ENCODE data around the gene IGLL5.

Gene IGLL5

GRCh38 chr22:22887621-22888503 is at the start of gene IGLL5:
Gene IGLL5, plus strand, starts transcription at chr22:22887816. Its CDS starts 238 bp downstream, at chr22:22888054.
- H3K4me3 ChIP-seq (ENCODE audit: low read length) = no peak within 1 kb of the TSS
- no peaks in the 10 kb centered on the region for H3K36me3 ChIP-seq (ENCODE audit: control insufficient read depth, insufficient read depth, low read length, severe bottlenecking)
- no peak within 1 kb of the TSS for H3K9ac ChIP-seq (ENCODE audit: low read length)
- no peaks in the 10 kb centered on the region for H3K9me3 ChIP-seq (ENCODE audit: control insufficient read depth, low read length)
- no peak for DNase-seq (ENCODE audit: low read depth)
- H3K4me1 ChIP-seq (ENCODE audit: control insufficient read depth, insufficient read depth, low read length) = no peaks in the 10 kb centered on the region
- peaks cover 44% of the 10 kb centered on the region for H3K27me3 ChIP-seq (replicated peaks; ENCODE audit: control insufficient read depth, insufficient read depth, low read length)

- no peak for DNase-seq (ENCODE audit: low read depth)
- peaks cover 12% of the 10 kb centered on the region for H3K9me3 ChIP-seq (ENCODE audit: control insufficient read depth, low read length)
- no peak overlapping the region for H3K9ac ChIP-seq (ENCODE audit: low read length)
- no peaks in the 10 kb centered on the region for H3K36me3 ChIP-seq (ENCODE audit: control insufficient read depth, insufficient read depth, low read length, severe bottlenecking)
- H3K4me3 ChIP-seq (ENCODE audit: low read length) = no peak overlapping the region
- no peaks in the 10 kb centered on the region for H3K4me1 ChIP-seq (ENCODE audit: control insufficient read depth, insufficient read depth, low read length)
- H3K27me3 ChIP-seq (replicated peaks; ENCODE audit: control insufficient read depth, insufficient read depth, low read length) = peaks cover 26% of the 10 kb centered on the region
Measured at GRCh38 chr22:22838148-22838786, 49.3 kb upstream of the IGLL5 start.

GRCh38 chr22:22839570-22840314 is 47.9 kb upstream of the IGLL5 start:
- Histone ChIP-seq H3K4me3 (ENCODE audit: low read length) (no peak overlapping the region), H3K9me3 (ENCODE audit: control insufficient read depth, low read length) (peaks cover 12% of the 10 kb centered on the region), H3K4me1 (ENCODE audit: control insufficient read depth, insufficient read depth, low read length) (no peaks in the 10 kb centered on the region), H3K36me3 (ENCODE audit: control insufficient read depth, insufficient read depth, low read length, severe bottlenecking) (no peaks in the 10 kb centered on the region), H3K27me3 (replicated peaks; ENCODE audit: control insufficient read depth, insufficient read depth, low read length) (peaks cover 14% of the 10 kb centered on the region), H3K9ac (ENCODE audit: low read length) (no peak overlapping the region)
- no peak for DNase-seq (ENCODE audit: low read depth)

GRCh38 chr22:22840780-22841179 is 46.8 kb upstream of the IGLL5 start:
- Histone ChIP-seq H3K27me3 (replicated peaks; ENCODE audit: control insufficient read depth, insufficient read depth, low read length) (peaks cover 12% of the 10 kb centered on the region), H3K4me1 (ENCODE audit: control insufficient read depth, insufficient read depth, low read length) (no peaks in the 10 kb centered on the region), H3K4me3 (ENCODE audit: low read length) (no peak overlapping the region), H3K9ac (ENCODE audit: low read length) (no peak overlapping the region), H3K36me3 (ENCODE audit: control insufficient read depth, insufficient read depth, low read length, severe bottlenecking) (no peaks in the 10 kb centered on the region), H3K9me3 (ENCODE audit: control insufficient read depth, low read length) (peaks cover 17% of the 10 kb centered on the region)
- no peak for DNase-seq (ENCODE audit: low read depth)

GRCh38 chr22:22841598-22841997 is 46.0 kb upstream of the IGLL5 start:
- DNase-seq (ENCODE audit: low read depth) = no peak
- Histone ChIP-seq H3K9me3 (ENCODE audit: control insufficient read depth, low read length) (peaks cover 25% of the 10 kb centered on the region), H3K36me3 (ENCODE audit: control insufficient read depth, insufficient read depth, low read length, severe bottlenecking) (no peaks in the 10 kb centered on the region), H3K27me3 (replicated peaks; ENCODE audit: control insufficient read depth, insufficient read depth, low read length) (peaks cover 15% of the 10 kb centered on the region), H3K4me3 (ENCODE audit: low read length) (no peak overlapping the region), H3K9ac (ENCODE audit: low read length) (no peak overlapping the region), H3K4me1 (ENCODE audit: control insufficient read depth, insufficient read depth, low read length) (no peaks in the 10 kb centered on the region)

GRCh38 chr22:22842085-22842484 is 45.5 kb upstream of the IGLL5 start:
- no peak for DNase-seq (ENCODE audit: low read depth)
- peaks cover 30% of the 10 kb centered on the region for H3K9me3 ChIP-seq (ENCODE audit: control insufficient read depth, low read length)
- H3K9ac ChIP-seq (ENCODE audit: low read length) = no peak overlapping the region
- H3K27me3 ChIP-seq (replicated peaks; ENCODE audit: control insufficient read depth, insufficient read depth, low read length) = peaks cover 20% of the 10 kb centered on the region
- no peak overlapping the region for H3K4me3 ChIP-seq (ENCODE audit: low read length)
- H3K4me1 ChIP-seq (ENCODE audit: control insufficient read depth, insufficient read depth, low read length) = no peaks in the 10 kb centered on the region
- H3K36me3 ChIP-seq (ENCODE audit: control insufficient read depth, insufficient read depth, low read length, severe bottlenecking) = no peaks in the 10 kb centered on the region

GRCh38 chr22:22843848-22844247 is 43.8 kb upstream of the IGLL5 start:
- peaks cover 33% of the 10 kb centered on the region for H3K9me3 ChIP-seq (ENCODE audit: control insufficient read depth, low read length)
- no peak for DNase-seq (ENCODE audit: low read depth)
- H3K4me3 ChIP-seq (ENCODE audit: low read length) = no peak overlapping the region
- H3K9ac ChIP-seq (ENCODE audit: low read length) = no peak overlapping the region
- peaks cover 23% of the 10 kb centered on the region for H3K27me3 ChIP-seq (replicated peaks; ENCODE audit: control insufficient read depth, insufficient read depth, low read length)
- no peaks in the 10 kb centered on the region for H3K4me1 ChIP-seq (ENCODE audit: control insufficient read depth, insufficient read depth, low read length)
- H3K36me3 ChIP-seq (ENCODE audit: control insufficient read depth, insufficient read depth, low read length, severe bottlenecking) = no peaks in the 10 kb centered on the region

- Histone ChIP-seq H3K27me3 (replicated peaks; ENCODE audit: control insufficient read depth, insufficient read depth, low read length) (peaks cover 41% of the 10 kb centered on the region), H3K9me3 (ENCODE audit: control insufficient read depth, low read length) (peaks cover 23% of the 10 kb centered on the region), H3K4me1 (ENCODE audit: control insufficient read depth, insufficient read depth, low read length) (no peaks in the 10 kb centered on the region), H3K36me3 (ENCODE audit: control insufficient read depth, insufficient read depth, low read length, severe bottlenecking) (no peaks in the 10 kb centered on the region), H3K9ac (ENCODE audit: low read length) (no peak overlapping the region), H3K4me3 (ENCODE audit: low read length) (no peak overlapping the region)
- DNase-seq (ENCODE audit: low read depth) = no peak
Measured at GRCh38 chr22:22847241-22847640, 40.4 kb upstream of the IGLL5 start.

- H3K9ac ChIP-seq (ENCODE audit: low read length) = no peak overlapping the region
- peaks cover 22% of the 10 kb centered on the region for H3K9me3 ChIP-seq (ENCODE audit: control insufficient read depth, low read length)
- DNase-seq (ENCODE audit: low read depth) = peak; percentile 56
- no peak overlapping the region for H3K4me3 ChIP-seq (ENCODE audit: low read length)
- peaks cover 52% of the 10 kb centered on the region for H3K27me3 ChIP-seq (replicated peaks; ENCODE audit: control insufficient read depth, insufficient read depth, low read length)
- H3K4me1 ChIP-seq (ENCODE audit: control insufficient read depth, insufficient read depth, low read length) = no peaks in the 10 kb centered on the region
- no peaks in the 10 kb centered on the region for H3K36me3 ChIP-seq (ENCODE audit: control insufficient read depth, insufficient read depth, low read length, severe bottlenecking)
Measured at GRCh38 chr22:22848364-22848866, 39.2 kb upstream of the IGLL5 start.

- H3K36me3 ChIP-seq (ENCODE audit: control insufficient read depth, insufficient read depth, low read length, severe bottlenecking) = no peaks in the 10 kb centered on the region
- no peak overlapping the region for H3K9ac ChIP-seq (ENCODE audit: low read length)
- no peaks in the 10 kb centered on the region for H3K4me1 ChIP-seq (ENCODE audit: control insufficient read depth, insufficient read depth, low read length)
- no peak overlapping the region for H3K4me3 ChIP-seq (ENCODE audit: low read length)
- peaks cover 65% of the 10 kb centered on the region for H3K27me3 ChIP-seq (replicated peaks; ENCODE audit: control insufficient read depth, insufficient read depth, low read length)
- no peak for DNase-seq (ENCODE audit: low read depth)
- peaks cover 22% of the 10 kb centered on the region for H3K9me3 ChIP-seq (ENCODE audit: control insufficient read depth, low read length)
Measured at GRCh38 chr22:22849640-22850610, 37.7 kb upstream of the IGLL5 start.
